Right lobe of liver (tissue), 6 donors: ENCODE results near the gene RAET1E. TPM values are rescaled to one million over a fixed set of nuclear protein-coding genes. Genes with fewer than 3 reads are reported as not detected.
A peak's percentile ranks its signal among the peaks of the same experiment; 100 is the strongest.

Source experiments
- ATAC-seq, 4 donors: fragments of 200-7000 bp; cut with Tn5 transposase; one replicate each; pipeline ENCODE4 v1.9.1; 2020; ENCODE audit warnings: mild to moderate bottlenecking in 4 of 4, moderate library complexity in 4 of 4
- DNase-seq, 3 donors: peaks; one replicate each; pipeline ENCODE4 v3.0.0-alpha.2; 2020
- H3K27ac ChIP-seq, 3 donors: fragments of 200-600 bp; one replicate each; pipeline ENCODE4 v1.8.0; 2022
- H3K27me3 ChIP-seq, 2 donors: fragments of 200-600 bp; one replicate each; pipeline ENCODE4 v1.8.0; 2022
- H3K36me3 ChIP-seq, 4 donors: fragments of 200-600 bp; sonication (generic) in 1 of 4; one replicate each; pipeline versions ENCODE4 v1.5.1 to v1.8.0; 2017 to 2022; ENCODE audit warnings: control low read depth in 1 of 4
- H3K4me1 ChIP-seq, 4 donors: fragments of 200-600 bp; sonication (generic) in 1 of 4; one replicate each; pipeline versions ENCODE4 v1.5.1 to v1.8.0; 2017 to 2022; ENCODE audit warnings: control low read depth in 1 of 4
- H3K4me3 ChIP-seq, 3 donors: fragments of 200-600 bp; one replicate each; pipeline ENCODE4 v1.8.0; 2022
- H3K9me3 ChIP-seq, 4 donors: fragments of 200-600 bp; sonication (generic) in 1 of 4; one replicate each; pipeline versions ENCODE4 v1.5.1 to v1.8.0; 2017 to 2022; ENCODE audit warnings: control low read depth in 1 of 4
- POLR2A ChIP-seq: fragments of 450-650 bp; IDR thresholded peaks from one replicate; pipeline ENCODE4 v1.6.1; 2017; ENCODE audit warnings: antibody characterized with exemption, mild to moderate bottlenecking
- WGBS: methylation state at CpG from one replicate; pipeline ENCODE4 v1.1.6; 2018; ENCODE audit warnings: low coverage, low lambda C conversion rate; ENCODE audit not compliant: insufficient coverage; ENCODE audit errors: missing lambda C conversion rate; 5-methylcytosine and 5-hydroxymethylcytosine counted together
- intact Hi-C, 2 donors: fragments of 100-400 bp; cut with DNase I; formaldehyde crosslinking; loops; one replicate each; pipeline versions ENCODE4 v1.11.2 to v1.14.1; 2022
- total RNA-seq, 6 experiments: library from RNA; depleted of rRNA in 2 of 6; stranded (reverse); fragments of >200 nt in 2 of 6; fragmentation: NEBNext Ultra II Directional in 3 of 6; extraction: Animal tissue kit (Norgen Biotek cat#: 25700) in 3 of 6; gene quantifications; one replicate each; pipeline versions ENCODE4 v1.1.0 to v1.2.4, GENCODE V29; 2016 to 2023
- TF ChIP-seq, protein P1 (sequence below), 4 donors: fragments of 200-600 bp in 3 of 4; fragments of 450-650 bp in 1 of 4; IDR thresholded peaks; one replicate each; pipeline versions ENCODE4 v1.5.1 to v1.8.0; 2016 to 2022; ENCODE audit warnings: antibody characterized with exemption in 4 of 4, mild to moderate bottlenecking in 2 of 4
- donor health status: DM: no; HTN: yes; CAD: no.
- donor health status: DM: no; HTN: no; CAD: no.
- donor health status: DM: no; HTN: no; CAD: no.
- donor health status: DM: no; HTN: yes; CAD: no.
- donor health status: DM: no; HTN: yes; CAD: no.

The RAET1E gene
- total RNA-seq, 6 experiments from 2014 or later = not detected

DNA sequence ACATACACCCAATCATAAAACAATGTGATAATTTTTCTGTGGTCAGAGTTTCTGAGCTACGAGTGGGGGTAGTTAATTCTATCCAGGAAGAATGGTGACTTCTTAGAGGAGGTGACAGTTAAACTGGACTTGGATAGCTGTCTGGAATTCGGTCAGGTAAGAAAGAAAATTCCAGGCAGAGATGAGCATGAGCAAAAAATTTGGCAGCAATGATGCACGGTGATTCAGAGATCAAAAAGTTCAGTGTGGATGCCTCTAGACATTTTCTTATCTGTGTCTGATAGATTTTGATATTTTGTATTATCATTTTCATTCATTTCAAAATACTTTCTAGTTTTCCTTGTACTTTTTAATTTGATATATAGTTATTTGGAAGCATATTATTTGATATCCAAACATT, 12.0 kb downstream of the RAET1E start:
- peak in 1 of 4 donors; percentile 15 for ATAC-seq
- 87% methylated on average over 3 of the region's 3 CpGs for WGBS
- H3K9me3 ChIP-seq = no peaks in the 10 kb centered on the region
- no peak overlapping the region for H3K4me3 ChIP-seq
- intact Hi-C loops = no loop called here
- H3K27ac ChIP-seq = no peak overlapping the region
- H3K36me3 ChIP-seq = no peaks in the 10 kb centered on the region
- H3K27me3 ChIP-seq = no peaks in the 10 kb centered on the region
- DNase-seq = no peak
- no peak for TF ChIP-seq POLR2A
- TF ChIP-seq, protein P1, sequence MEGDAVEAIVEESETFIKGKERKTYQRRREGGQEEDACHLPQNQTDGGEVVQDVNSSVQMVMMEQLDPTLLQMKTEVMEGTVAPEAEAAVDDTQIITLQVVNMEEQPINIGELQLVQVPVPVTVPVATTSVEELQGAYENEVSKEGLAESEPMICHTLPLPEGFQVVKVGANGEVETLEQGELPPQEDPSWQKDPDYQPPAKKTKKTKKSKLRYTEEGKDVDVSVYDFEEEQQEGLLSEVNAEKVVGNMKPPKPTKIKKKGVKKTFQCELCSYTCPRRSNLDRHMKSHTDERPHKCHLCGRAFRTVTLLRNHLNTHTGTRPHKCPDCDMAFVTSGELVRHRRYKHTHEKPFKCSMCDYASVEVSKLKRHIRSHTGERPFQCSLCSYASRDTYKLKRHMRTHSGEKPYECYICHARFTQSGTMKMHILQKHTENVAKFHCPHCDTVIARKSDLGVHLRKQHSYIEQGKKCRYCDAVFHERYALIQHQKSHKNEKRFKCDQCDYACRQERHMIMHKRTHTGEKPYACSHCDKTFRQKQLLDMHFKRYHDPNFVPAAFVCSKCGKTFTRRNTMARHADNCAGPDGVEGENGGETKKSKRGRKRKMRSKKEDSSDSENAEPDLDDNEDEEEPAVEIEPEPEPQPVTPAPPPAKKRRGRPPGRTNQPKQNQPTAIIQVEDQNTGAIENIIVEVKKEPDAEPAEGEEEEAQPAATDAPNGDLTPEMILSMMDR (IDR thresholded peaks at IDR 0.05) = no peak
- H3K4me1 ChIP-seq = no peaks in the 10 kb centered on the region

DNA sequence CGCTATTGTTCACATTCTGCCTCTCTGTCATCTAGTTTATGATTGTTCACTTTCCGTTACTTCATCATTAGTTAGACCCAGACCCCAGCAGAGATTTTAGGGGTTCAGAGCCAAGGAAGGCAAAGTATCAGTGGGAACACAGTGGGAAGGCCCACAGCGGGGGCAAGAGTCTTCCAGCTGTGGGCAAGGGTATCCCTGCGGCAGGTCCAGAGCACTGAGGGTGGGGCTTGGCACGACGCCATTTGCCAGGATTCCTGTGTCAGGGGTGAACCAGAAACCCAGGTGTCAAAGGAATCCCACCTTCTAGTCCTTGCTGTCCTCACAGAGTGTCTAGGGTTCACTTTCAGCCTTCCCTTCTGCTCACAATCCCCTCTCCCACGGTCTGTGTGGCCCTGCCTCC, 13.3 kb downstream of the RAET1E start:
- WGBS = 89% methylated on average over 5 of the region's 7 CpGs
- DNase-seq (no peak), ATAC-seq (no peak)
- Histone ChIP-seq H3K4me3 (no peak overlapping the region), H3K27ac (no peak overlapping the region), H3K9me3 (no peaks in the 10 kb centered on the region), H3K4me1 (no peaks in the 10 kb centered on the region), H3K27me3 (no peaks in the 10 kb centered on the region), H3K36me3 (no peaks in the 10 kb centered on the region)
- TF ChIP-seq POLR2A = no peak
- TF ChIP-seq, protein P1 (IDR thresholded peaks at IDR 0.05) = no peak
- intact Hi-C loops = no loop called here

DNA sequence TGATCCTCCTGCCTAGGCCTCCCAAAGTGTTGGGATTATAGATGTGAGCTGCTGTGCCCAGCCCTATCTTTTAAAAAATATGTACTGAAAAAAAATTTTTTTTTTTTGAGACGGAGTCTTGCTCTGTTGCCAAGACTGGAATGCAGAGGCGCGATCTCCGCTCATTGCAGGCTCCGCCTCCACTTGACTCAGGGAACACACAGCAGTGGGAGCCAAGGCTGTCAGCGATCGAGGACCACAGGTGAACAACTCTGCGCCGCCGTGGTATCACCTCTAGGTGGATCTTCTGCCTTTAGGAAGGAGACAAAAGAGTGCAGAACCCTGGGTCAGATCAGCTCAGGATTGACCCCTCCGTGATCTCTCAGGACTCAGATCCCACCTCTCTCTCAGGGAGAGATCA, 13.7 kb downstream of the RAET1E start:
- intact Hi-C loops = no loop called here
- DNase-seq = no peak
- Histone ChIP-seq H3K4me1 (no peaks in the 10 kb centered on the region), H3K36me3 (no peaks in the 10 kb centered on the region), H3K4me3 (no peak overlapping the region), H3K9me3 (no peaks in the 10 kb centered on the region), H3K27me3 (no peaks in the 10 kb centered on the region), H3K27ac (no peak overlapping the region)
- TF ChIP-seq, protein P1 (IDR thresholded peaks at IDR 0.05) = no peak
- no peak for TF ChIP-seq POLR2A
- ATAC-seq = no peak
- WGBS = 73% methylated on average over 7 of the region's 11 CpGs

DNA sequence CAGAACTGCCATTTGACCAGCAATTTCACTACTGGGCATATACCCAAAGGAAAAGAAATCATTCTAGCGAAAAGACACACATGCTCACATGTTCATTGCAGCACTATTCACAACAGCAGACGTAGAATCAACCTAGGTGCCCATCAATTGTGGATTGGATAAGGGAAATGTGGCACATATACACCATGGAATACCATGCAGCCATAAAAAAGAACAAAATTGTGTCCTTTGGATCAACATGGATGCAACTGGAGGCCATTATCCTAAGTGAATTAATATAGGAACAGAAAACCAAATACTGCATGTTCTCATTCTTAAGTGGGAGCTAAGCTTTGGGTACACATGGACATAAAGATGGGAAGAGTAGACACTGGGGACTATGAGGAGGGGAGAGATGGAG, 16.1 kb downstream of the RAET1E start:
- no peak for ATAC-seq
- WGBS = 75% methylated on average over 2 of the region's 2 CpGs
- H3K4me1 ChIP-seq = no peaks in the 10 kb centered on the region
- H3K27ac ChIP-seq = no peak overlapping the region
- no peaks in the 10 kb centered on the region for H3K27me3 ChIP-seq
- DNase-seq = no peak
- H3K36me3 ChIP-seq = no peaks in the 10 kb centered on the region
- no peaks in the 10 kb centered on the region for H3K9me3 ChIP-seq
- no peak for TF ChIP-seq POLR2A
- TF ChIP-seq, protein P1 (IDR thresholded peaks at IDR 0.05) = no peak
- H3K4me3 ChIP-seq = no peak overlapping the region
- intact Hi-C loops = no loop called here
